Activated T-cell treated with anti-CD3 and anti-CD28 coated beads for 48 hours (primary cell): ENCODE results near the gene FAM149A.
A peak's percentile ranks its signal among the peaks of the same experiment; 100 is the strongest.

ENCODE experiments used
- DNase-seq: peaks from one replicate; pipeline ENCODE4 v3.0.0-alpha.2; 2020; ENCODE audit warnings: low read depth

FAM149A gene

DNA sequence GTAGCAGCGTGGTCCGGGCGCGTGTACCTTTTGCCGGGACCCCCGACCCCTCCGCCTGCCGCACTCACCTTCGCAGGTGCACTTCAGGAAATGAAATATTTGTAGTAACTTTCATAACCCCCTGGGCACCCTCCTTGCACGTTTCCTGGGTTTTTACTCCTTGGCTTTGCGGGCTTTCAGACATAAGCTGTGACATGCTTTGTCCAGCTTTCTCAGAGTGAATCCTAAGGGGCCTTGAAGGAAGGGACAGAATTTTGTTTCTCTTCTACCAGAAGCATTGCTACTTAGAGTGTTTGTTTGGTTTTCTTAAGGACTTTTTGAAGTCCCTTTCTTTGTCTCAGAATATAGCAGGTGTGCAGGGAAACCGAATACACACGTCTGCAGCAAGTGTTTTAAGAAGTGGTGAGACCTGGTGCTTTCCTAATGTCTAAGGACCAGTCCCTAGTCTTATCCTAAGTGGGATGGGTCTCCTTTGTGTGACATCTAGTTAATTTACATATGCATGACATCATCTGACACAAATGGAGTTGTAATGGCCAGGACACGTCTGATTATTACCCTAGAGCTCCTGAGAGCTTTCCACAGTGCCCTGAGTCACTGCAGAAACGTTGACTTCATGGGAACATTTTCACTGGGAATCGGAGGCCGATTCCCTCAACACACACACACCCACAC is 1.3 kb downstream of the FAM149A start:
- no peak for DNase-seq

DNA sequence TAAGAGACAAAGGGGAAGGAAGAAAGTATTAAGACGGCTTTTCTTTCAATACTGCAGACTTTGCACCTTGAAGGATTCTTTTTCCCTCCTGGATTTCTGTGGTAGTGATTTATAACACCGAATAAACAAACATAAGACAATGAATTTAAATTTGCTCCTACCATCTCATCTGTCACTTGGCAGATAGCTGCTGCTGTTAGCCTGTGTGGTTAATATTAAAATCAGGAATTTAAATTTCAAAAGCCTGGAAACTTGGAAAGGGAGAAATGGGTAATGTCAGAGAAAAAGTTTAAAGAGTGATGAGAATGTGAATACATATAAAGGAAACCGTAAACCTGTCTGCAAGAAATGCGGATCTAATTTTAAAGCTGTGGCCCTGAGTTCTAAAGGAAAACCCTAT is 3.4 kb downstream of the FAM149A start:
- no peak for DNase-seq

DNA sequence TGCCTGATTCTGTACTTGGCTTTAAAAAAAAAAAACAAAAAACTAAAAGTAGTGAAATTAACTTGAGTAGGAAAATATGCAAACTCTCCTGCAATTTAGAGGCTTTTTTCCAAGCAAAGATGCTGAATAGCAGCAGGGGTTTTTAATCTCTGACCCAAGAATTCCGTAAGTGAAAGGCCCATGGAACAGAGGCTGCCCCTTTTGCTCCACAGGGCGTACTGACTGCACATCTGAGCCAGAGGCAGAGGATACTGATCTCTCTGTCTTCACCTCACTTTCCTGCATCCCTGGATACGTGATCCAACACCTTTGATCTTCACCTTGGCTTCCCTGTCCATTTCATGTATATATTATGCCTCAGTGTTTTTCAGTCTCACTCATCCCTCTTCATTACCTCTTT is 3.9 kb downstream of the FAM149A start:
- no peak for DNase-seq

DNA sequence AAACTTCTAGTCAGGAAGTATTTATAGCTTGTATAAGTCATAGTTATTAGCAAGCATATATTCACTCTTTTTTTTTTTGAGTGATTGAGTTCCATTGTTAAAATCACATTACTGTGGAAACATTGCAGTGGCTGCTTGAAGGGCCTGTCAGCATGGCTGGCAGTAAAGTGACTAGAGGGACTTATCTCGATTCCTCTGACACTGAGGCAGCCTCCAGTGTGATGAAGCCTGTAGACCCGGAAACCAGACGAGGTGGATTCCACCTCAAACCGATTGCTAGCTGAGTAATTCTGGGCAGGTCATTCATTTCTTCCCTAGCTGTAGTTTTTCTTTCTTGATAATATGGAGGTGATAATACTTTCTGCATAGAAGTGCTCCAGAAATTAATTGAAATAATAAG is 4.7 kb downstream of the FAM149A start:
- no peak for DNase-seq

DNA sequence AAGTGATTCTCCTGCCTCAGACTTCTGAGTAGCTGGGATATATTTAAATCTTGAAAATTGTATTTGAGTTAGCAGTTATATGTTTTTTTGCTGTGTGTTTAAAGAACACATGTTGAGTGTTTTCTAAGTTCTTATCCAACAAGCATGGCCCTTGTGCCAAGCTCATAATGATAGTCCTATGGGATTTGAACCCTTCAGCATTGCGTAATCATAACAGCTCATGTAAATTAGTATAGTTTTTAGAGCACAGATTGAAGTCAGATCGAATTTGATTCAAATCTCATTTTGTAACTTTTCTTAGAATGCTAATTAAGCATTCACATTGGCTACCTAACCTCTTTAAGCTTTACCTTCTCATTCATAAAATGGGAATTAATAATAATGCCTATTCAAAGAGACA is 12.2 kb downstream of the FAM149A start:
- DNase-seq: no peak

DNA sequence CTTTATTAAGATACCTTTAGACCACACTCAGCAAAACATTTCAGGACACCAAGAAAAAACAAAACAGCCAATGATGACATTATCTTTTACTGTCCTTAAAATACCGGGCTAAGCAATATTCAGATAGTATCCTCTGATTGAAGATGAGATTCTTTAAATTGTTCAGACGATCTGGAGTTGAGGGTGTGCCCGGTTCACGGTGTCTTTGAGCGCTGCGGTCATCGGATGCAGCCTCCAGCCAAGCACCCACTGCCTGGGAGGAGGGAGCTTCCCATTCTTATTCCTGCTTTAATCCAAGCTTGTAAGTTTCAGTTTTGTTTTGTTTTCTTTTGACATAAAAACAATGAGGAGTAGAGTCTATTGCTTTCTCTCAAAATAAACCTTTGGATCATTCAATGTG is 14.1 kb downstream of the FAM149A start:
- DNase-seq: no peak

DNA sequence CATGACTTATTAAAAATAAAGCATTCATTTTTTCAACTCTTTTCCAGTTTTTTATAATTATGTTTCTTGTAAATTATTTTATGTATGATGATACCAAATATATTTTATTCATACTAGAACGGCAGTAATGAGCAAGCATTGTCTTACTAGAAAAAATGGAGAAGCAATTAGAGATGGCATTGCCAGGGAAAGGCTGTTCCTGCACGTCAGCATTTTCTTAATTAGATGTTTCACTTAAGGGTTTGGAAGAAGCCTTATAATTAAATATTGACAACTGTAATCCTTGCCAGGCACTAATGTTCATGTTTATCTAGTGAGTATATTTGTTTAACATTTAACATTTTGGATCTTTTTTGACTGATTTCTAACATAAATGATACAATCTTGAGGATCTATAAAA is 16.6 kb downstream of the FAM149A start:
- no peak for DNase-seq

DNA sequence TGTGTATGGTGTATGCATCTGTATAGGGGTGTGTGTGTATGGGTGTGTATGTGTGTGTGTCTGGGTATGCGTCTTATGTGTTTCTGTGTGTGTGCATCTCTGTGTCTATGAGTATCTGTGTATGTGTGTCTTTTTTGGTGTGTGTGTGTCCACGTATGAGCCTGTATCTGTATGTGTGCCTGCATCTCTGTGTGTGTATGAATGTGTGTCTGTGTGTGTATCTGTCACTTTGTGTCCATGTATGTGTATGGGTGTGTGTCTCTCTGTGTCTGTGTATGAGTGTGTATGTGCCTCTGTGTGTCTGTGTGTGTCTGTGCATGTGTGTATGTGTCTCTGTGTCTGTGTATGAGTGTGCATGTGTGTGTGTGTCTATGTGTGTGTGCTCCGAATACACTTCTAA is 24.3 kb downstream of the FAM149A start:
- DNase-seq: no peak

DNA sequence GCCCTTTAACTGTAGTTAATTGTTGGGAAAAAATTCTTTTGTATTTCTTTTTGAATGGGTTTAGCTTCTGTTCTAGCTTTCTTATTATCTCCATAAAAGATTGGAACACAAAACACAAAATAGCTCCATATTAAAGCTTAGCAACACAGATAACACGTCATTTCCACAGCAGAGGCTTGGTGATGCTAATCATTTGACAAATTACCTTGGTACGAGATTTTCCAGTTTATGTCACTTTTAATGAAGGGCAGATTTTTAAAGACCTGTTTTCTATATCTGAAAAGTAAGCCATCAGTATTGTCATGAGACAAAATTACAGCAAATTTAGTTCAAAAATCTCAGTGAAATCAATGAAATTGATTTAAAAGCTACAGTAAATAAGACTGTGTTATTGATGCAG is 27.4 kb downstream of the FAM149A start:
- no peak for DNase-seq

DNA sequence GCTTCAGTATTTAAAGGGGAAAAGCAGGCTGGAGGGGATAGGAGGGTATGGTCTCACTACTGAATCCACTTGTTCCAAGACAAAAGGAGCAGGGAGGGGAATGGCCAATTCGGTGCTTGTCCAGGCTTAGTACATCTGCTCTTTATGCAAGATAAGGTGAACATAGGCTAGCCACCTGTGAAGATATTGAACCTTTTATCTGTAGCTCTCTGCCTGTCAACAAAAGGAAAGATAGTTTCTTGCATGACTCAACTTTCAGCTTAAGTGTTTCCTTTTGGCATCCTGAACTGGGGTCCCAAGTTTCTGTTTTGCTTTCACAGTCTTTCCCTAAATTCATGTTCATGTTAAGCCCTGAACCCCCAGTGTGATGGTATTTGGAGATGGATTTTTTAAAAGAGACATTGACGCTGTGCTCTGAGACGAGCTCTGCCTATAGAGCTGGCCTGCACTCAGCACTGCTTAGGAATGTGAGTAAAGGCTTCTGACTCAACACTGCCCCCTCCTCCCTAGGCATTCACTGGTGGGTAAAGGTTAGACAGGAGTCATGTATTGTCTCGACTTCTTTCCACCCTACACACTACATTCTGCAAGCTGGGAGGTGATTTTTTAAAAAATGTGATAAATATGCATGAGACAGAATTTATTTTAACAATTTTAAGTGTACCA is 28.2 kb downstream of the FAM149A start:
- DNase-seq: no peak

DNA sequence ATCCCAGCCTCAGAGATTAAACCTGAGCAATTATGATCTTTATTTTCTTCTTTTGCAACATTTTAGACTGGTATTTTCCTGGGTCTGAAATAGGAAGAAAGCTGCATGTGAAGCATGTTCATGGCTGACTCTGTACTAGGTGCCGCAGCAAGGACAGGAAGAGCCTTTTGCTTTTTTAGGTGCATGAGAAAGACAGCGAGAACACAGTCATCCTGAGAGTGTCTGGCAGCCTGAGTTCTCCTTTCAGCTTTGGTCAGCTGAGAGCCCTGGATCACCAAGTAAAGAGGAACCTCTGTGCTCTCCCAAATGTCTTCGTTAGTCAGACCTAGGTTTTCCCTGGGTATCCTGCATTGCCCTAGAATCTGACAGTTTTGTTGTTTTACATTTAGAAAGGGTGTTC is 29.8 kb downstream of the FAM149A start:
- DNase-seq: no peak

DNA sequence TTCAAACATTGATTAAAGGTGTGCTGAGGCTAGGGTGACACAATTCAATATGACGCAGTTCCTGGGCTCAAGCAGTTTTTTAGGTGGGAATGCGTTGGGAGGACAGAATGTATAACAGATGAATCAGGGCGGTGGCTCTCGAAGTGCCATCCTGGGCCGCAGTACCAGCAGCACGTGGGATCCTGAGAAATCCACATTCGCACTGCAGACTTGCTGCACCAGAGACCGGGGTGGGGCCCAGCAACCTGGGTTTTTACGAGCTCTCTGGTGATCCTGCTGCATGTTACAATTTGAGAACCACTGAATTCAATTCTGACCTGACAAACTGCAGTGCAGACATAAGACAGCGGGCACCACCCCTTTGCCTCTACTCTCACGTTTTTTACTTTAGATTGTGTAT is 30.4 kb downstream of the FAM149A start:
- no peak for DNase-seq

DNA sequence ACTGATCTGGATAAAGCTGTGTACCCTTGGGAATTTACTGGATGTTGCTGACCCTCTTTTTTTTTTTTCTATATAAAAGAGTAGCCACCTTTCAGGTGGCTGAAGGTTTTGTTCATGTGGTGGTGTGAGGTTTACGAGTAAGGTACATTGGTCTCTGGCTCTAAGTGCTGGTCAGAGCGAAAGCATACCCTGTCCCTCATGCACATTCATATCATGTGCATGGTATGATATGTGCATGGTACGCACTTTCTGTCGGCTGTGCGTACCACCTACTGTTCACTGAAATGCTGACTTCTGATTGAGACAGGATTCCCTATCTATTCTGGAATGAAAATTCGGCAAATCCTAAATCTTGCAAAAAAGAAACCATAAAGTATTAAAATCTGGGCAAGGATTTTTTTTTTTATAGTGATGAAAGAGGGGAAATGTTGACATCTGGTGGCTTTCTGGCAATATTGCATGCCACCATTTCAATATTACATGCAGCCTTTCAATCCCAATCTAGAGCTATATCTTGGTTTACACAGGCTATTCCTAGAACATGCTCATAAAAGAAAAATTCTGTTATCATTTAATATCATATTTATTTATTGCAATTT is 32.8 kb downstream of the FAM149A start:
- DNase-seq: no peak

DNA sequence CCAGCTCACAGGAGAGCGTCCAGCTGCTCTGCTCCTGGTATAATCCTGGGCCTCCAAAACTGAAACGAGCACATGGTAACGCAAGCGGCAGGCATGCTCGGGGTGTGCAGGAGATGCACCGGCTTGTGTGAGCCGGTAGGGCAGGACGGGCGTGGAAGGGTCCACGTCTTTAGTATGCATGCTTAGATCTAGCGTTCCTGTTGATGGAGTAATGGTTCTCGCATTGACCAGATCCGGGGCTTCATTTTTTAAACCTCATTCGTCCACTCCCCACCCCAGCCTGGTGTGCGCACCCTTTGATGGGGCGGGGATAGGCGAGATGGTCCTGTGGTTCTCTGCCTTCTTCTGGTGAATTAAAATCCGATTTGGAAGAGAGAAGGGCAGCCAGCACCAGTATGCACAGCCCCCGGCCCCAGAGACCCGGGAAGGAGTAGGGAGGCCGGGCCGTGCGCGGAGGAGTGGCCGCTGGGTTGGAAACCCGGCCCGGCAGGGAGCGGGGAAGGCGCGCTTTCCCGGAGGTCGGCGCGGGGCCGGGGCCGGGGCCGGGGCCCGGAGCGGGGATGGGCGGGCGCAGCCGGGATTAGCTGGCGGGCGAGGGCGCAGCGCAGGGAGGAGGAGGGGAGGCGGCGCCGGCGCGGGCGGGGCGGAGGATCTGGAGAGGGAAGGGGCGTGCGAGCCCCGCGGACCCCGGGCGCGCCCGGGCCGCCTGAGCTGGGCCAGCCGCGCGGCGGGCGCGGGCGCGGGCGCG is 39.9 kb downstream of the FAM149A start:
- peak; percentile 6 for DNase-seq

DNA sequence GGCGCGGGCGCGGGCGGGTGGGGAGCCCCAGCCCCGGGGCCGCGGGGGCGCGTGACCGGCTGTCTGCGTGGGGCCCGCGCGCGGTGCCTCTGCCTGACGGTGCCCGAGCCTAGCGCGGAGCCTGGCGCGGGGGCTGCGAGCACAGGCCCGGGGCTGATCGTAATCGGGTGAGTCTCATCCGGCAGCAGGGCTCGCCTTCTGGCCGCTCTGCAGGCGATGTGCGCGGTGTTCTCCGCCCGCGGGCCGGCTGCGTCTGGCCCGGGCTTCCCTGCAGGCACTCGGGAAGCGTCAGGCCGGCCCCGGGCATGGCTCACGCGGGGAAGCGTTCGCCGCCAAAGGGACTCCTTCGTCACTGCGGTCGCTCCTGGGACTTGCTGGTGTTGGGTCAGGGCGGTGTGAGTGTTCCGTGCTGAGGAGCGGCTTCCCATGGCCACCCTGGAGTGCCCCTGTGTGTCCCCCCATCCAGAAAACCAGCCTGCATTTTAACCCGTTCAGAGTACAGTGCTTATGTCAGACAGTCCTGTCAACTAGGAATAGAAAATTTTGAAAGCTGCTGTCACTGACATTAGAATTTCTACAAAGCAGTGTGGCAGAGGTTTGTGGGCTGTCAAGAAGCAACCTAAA is 40.6 kb downstream of the FAM149A start:
- peak; percentile 22 for DNase-seq

DNA sequence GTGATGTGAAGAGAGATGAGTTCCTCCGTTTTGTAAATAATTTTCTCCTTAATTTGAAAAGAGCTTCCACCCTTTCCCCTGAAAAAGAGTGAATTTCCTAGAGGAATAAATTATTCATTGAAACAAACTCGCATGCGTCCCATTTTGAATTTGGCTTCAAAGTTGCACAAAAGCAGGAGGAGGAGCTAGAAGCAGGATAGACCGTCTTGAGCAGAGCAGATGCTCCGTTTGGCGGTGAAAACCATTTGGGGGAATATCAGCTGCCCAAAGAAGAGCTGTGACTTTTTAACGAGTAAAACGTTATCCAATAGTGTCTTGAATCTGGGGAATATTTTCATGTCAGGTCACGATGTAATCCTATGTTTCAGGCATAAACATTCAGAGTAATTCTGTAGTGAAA is 42.0 kb downstream of the FAM149A start:
- DNase-seq: no peak

DNA sequence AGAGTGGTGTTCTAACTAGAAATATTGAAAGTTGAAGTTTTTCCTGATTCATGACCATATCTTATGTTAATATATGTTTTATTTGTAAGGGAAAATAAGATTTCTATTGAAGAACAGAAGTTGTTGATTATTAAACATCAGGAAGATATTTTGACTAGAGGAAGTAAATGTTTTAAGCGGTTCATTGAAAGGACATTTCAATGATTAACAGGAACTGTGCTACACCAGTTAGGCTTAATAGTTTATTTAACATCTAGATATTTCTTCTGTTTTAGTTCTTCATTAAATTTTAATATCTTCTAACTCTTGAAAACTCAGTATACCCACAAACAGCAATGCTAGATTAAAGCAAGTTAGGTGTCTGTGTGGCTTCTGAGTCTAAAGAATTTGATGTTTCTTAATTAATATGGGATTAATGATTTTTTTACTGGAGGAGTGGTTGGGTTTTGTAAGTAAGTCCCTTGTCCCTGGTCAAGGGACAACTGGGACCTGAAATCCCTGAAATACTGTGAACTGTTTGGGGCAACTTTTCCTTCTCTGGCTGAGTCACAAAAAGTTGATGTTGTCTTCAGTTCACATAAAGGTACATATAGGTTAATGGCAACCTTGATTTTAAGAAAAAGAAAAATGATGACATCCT is 44.0 kb downstream of the FAM149A start:
- no peak for DNase-seq

DNA sequence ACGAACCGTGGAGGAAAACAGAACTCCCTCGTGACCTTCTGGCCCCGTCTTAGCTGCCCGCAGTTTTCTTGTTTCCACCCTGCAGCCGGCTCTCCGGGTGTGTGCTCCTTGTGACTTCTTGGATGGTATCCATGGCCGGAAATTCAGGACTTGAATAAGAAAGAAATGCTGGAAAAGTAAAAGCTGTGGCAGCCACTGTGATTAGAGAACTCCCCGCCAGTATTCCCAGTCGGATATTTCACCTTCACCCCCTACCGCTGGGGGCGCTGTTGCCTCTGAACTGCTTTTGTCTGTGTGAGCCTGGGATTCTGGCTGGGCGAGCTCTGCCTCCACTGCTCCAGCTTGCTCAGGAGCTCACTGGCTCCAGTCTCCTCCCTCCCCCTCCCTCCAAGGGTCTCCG is 45.4 kb downstream of the FAM149A start:
- peak; percentile 8 for DNase-seq

DNA sequence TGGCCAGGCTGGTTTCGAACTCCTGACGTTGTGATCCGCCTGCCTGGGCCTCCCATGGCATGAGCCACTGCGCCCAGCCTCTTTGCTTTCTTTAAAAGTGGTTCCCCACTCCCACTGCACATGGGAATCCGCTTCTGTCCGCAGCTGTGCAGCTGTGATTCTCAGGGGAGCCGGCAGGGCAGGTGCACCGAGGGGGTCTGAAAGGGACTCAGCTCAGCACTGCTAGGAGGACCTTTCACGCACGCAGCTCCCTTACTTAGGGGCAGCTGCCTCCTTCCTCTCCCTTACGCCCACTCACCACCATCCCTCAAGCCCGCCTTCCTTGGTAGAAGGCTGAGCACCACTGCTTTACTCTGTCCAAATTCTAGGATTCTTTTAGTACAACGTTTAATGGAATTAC is 46.4 kb downstream of the FAM149A start:
- DNase-seq: no peak

DNA sequence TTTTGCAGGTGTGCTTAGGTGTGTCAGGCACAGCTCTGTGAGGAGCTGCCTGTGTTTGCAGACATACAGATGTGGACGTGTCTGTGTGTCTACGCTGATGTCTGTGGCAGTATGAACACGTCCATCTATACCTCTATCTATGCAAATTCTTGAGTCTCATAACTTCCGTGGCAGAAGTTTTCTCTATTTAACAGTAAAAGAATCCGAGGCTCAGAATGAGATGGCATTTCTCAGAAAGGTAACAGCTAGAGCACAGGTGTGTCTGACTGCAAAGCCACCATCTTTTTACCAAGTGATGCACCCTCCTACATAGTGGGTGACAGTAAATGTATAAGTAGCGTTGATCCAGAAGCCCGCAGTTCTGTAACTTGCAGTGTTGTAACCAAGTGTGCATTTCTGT is 47.0 kb downstream of the FAM149A start:
- DNase-seq: no peak

DNA sequence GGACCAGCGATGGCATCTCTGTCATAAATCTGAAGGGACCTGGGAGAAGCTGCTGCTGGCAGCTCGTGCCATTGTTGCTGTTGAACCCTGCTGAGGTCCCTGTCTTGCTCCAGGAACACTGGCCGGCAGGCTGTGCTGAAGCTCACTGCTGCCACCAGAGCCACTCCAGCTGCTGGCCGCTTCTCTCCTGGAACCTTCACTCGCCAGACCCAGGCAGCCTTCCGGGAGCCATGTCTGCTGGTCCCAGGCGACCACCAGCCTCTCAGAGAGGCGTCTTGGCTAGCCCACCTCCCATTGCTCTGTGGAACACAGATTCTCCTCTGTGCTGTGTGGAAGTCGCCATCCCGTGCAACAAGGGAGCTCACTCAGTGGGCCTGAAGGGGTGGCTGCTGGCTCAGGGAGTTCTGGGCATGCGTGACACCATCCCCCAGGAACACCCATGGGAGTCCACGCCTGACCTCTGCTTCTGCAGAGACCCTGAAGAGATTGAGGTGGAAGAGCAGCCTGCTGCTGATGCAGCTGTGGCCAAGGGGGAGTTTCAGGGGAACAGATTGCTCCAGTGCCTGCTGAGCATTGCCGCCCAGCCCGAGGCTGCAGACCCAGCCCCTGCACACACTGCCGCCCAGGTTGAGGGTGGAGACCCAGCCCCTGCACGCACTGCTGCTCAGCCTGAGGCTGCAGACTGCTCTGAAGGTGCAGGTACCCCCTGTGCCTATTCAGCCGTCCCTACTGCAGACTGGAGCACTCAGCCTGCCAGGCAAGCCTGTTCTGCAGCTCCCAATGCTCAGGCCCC is 53.7 kb downstream of the FAM149A start:
- no peak for DNase-seq
